ENCODE data around the gene CUX1. TPM values are rescaled to one million over a fixed set of nuclear protein-coding genes. Genes with fewer than 3 reads are reported as not detected.

CUX1 gene
- total RNA-seq, 1 experiment from 2014 or later, result 64.3 TPM

DNA sequence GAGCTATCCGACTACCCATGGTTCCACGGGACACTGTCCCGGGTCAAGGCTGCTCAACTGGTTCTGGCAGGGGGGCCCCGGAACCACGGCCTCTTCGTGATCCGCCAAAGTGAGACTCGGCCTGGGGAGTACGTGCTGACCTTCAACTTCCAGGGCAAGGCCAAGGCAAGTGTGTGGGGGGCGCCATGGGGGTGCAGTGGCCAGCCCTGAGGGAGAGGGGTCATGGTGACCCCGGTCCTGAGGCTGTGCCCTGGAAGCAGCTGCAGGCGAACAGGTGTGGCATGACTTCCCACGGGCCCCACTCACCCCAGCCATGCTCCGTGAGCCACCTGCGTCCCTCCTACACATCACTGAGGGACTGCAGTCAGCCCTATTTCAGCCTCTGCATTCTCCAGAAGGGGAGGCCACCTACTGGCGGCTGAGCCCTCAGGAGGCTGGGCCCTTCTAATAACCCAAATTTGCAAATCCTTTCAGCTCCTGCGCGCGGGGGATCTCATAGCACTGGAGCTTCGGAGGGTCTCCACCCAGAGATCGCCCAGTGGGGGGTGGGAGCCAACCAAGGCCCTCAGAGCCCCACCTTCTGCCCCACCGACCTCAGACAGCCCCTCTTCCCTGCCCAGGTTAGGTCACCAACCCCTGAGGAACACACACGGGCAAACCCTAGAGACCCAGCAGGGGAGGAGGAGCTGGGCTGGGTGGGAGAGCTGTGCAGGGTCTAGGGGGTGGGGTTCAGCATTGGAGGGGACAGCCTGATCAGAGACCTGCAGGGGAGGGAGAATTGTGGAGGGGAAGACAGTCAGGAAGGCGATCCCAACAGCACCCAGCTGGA is 500.0 kb downstream of the CUX1 start:
- peak; percentile 34 for ATAC-seq
- POLR2A ChIA-PET, result no interaction called here
- no peak overlapping the region for H3K4me3 Mint-ChIP-seq
- no peak for DNase-seq (ENCODE audit: low spot score)
- H3K36me3 Mint-ChIP-seq, result peaks cover 15% of the 10 kb centered on the region
- H3K4me1 Mint-ChIP-seq, result peaks cover 19% of the 10 kb centered on the region
- H3K27me3 Mint-ChIP-seq (ENCODE audit: low read depth), result peaks cover 7% of the 10 kb centered on the region
- H3K9me3 Mint-ChIP-seq, result no peaks in the 10 kb centered on the region
- TF ChIP-seq TEAD4 (CRISPR knock-in tag; IDR thresholded peaks at IDR 0.05) (no peak), IRF2 (CRISPR knock-in tag; IDR thresholded peaks at IDR 0.05; ENCODE audit: borderline replicate concordance, low read depth) (no peak), NFATC4 (CRISPR knock-in tag; IDR thresholded peaks at IDR 0.05) (no peak), ATF1 (CRISPR knock-in tag; IDR thresholded peaks at IDR 0.05) (no peak), NFYB (CRISPR knock-in tag; conservative IDR thresholded peaks at IDR 0.05; ENCODE audit: low read depth) (no peak)
- TF ChIP-seq, protein P1, sequence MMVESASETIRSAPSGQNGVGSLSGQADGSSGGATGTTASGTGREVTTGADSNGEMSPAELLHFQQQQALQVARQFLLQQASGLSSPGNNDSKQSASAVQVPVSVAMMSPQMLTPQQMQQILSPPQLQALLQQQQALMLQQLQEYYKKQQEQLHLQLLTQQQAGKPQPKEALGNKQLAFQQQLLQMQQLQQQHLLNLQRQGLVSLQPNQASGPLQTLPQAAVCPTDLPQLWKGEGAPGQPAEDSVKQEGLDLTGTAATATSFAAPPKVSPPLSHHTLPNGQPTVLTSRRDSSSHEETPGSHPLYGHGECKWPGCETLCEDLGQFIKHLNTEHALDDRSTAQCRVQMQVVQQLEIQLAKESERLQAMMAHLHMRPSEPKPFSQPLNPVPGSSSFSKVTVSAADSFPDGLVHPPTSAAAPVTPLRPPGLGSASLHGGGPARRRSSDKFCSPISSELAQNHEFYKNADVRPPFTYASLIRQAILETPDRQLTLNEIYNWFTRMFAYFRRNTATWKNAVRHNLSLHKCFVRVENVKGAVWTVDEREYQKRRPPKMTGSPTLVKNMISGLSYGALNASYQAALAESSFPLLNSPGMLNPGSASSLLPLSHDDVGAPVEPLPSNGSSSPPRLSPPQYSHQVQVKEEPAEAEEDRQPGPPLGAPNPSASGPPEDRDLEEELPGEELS (CRISPR knock-in tag; IDR thresholded peaks at IDR 0.05), result no peak
- H3K27ac Mint-ChIP-seq, result peak overlapping the region; percentile 50; the same call in 1 of the 2 replicates
- CTCF ChIA-PET, result interaction anchor here (0.6 to 3.3 kb wide), 12 partner anchors 10 to 470 kb away, joined by 3 to 14 read pairs (median 4); partner anchors contain the start of gene SH2B2

DNA sequence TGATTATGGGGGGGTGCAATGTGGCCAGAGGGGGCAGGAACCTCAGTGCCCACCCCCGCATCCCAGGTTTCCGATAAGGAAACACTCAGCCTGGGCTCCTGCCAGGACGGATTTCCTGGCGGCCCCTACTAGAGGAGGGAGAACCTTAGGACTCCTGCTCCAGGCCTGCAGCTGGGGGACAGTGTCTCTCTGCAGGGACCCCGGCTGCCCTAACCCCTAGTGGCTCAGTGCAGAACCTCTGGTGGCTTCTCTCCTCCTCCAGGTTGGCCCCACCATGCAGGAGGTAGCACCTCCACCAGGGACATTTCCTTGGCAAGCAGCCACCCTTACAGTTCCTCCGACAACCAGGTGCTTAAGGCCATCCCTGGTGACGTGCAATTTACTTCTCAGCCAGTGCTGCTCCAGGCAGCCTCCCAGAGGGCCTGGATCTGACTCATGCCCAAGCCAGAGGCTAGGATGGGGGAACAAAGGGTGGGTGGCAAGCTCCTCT is 501.1 kb downstream of the CUX1 start:
- H3K4me1 Mint-ChIP-seq, result peaks cover 19% of the 10 kb centered on the region
- H3K27me3 Mint-ChIP-seq (ENCODE audit: low read depth), result peaks cover 13% of the 10 kb centered on the region
- ChIA-PET POLR2A (no interaction called here), CTCF (interaction anchor here (1.1 to 3.3 kb wide), 7 partner anchors 11 to 76 kb away, joined by 3 to 14 read pairs (median 9); partner anchors contain the start of gene SH2B2)
- H3K27ac Mint-ChIP-seq, result no peak overlapping the region
- ATAC-seq (0 out of 2 replicates have a peak, but pooled peaks have one; percentile 7), DNase-seq (ENCODE audit: low spot score) (no peak)
- H3K4me3 Mint-ChIP-seq, result no peak overlapping the region
- H3K9me3 Mint-ChIP-seq, result no peaks in the 10 kb centered on the region
- peaks cover 13% of the 10 kb centered on the region for H3K36me3 Mint-ChIP-seq
- TF ChIP-seq, protein P2, sequence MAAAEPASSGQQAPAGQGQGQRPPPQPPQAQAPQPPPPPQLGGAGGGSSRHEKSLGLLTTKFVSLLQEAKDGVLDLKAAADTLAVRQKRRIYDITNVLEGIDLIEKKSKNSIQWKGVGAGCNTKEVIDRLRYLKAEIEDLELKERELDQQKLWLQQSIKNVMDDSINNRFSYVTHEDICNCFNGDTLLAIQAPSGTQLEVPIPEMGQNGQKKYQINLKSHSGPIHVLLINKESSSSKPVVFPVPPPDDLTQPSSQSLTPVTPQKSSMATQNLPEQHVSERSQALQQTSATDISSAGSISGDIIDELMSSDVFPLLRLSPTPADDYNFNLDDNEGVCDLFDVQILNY (CRISPR knock-in tag; IDR thresholded peaks at IDR 0.05), result no peak
- TF ChIP-seq, protein P3, sequence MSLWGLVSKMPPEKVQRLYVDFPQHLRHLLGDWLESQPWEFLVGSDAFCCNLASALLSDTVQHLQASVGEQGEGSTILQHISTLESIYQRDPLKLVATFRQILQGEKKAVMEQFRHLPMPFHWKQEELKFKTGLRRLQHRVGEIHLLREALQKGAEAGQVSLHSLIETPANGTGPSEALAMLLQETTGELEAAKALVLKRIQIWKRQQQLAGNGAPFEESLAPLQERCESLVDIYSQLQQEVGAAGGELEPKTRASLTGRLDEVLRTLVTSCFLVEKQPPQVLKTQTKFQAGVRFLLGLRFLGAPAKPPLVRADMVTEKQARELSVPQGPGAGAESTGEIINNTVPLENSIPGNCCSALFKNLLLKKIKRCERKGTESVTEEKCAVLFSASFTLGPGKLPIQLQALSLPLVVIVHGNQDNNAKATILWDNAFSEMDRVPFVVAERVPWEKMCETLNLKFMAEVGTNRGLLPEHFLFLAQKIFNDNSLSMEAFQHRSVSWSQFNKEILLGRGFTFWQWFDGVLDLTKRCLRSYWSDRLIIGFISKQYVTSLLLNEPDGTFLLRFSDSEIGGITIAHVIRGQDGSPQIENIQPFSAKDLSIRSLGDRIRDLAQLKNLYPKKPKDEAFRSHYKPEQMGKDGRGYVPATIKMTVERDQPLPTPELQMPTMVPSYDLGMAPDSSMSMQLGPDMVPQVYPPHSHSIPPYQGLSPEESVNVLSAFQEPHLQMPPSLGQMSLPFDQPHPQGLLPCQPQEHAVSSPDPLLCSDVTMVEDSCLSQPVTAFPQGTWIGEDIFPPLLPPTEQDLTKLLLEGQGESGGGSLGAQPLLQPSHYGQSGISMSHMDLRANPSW (CRISPR knock-in tag; conservative IDR thresholded peaks at IDR 0.05; ENCODE audit: low read depth), result no peak
- TF ChIP-seq, protein P4, sequence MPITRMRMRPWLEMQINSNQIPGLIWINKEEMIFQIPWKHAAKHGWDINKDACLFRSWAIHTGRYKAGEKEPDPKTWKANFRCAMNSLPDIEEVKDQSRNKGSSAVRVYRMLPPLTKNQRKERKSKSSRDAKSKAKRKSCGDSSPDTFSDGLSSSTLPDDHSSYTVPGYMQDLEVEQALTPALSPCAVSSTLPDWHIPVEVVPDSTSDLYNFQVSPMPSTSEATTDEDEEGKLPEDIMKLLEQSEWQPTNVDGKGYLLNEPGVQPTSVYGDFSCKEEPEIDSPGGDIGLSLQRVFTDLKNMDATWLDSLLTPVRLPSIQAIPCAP (CRISPR knock-in tag; IDR thresholded peaks at IDR 0.05), result no peak
- TF ChIP-seq PRRX2 (CRISPR knock-in tag; IDR thresholded peaks at IDR 0.05) (no peak), ZNF396 (CRISPR knock-in tag; IDR thresholded peaks at IDR 0.05; ENCODE audit: borderline replicate concordance) (no peak), CREB1 (CRISPR knock-in tag; IDR thresholded peaks at IDR 0.05) (no peak), HMGA2 (CRISPR knock-in tag; IDR thresholded peaks at IDR 0.05) (no peak), GABPB1 (CRISPR knock-in tag; IDR thresholded peaks at IDR 0.05) (no peak), ZNF317 (CRISPR knock-in tag; IDR thresholded peaks at IDR 0.05; ENCODE audit: borderline replicate concordance, low read depth) (no peak), TEAD4 (CRISPR knock-in tag; IDR thresholded peaks at IDR 0.05) (no peak)
- TF ChIP-seq, protein P5, sequence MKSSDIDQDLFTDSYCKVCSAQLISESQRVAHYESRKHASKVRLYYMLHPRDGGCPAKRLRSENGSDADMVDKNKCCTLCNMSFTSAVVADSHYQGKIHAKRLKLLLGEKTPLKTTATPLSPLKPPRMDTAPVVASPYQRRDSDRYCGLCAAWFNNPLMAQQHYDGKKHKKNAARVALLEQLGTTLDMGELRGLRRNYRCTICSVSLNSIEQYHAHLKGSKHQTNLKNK (CRISPR knock-in tag; IDR thresholded peaks at IDR 0.05), result no peak
- TF ChIP-seq, protein P6, sequence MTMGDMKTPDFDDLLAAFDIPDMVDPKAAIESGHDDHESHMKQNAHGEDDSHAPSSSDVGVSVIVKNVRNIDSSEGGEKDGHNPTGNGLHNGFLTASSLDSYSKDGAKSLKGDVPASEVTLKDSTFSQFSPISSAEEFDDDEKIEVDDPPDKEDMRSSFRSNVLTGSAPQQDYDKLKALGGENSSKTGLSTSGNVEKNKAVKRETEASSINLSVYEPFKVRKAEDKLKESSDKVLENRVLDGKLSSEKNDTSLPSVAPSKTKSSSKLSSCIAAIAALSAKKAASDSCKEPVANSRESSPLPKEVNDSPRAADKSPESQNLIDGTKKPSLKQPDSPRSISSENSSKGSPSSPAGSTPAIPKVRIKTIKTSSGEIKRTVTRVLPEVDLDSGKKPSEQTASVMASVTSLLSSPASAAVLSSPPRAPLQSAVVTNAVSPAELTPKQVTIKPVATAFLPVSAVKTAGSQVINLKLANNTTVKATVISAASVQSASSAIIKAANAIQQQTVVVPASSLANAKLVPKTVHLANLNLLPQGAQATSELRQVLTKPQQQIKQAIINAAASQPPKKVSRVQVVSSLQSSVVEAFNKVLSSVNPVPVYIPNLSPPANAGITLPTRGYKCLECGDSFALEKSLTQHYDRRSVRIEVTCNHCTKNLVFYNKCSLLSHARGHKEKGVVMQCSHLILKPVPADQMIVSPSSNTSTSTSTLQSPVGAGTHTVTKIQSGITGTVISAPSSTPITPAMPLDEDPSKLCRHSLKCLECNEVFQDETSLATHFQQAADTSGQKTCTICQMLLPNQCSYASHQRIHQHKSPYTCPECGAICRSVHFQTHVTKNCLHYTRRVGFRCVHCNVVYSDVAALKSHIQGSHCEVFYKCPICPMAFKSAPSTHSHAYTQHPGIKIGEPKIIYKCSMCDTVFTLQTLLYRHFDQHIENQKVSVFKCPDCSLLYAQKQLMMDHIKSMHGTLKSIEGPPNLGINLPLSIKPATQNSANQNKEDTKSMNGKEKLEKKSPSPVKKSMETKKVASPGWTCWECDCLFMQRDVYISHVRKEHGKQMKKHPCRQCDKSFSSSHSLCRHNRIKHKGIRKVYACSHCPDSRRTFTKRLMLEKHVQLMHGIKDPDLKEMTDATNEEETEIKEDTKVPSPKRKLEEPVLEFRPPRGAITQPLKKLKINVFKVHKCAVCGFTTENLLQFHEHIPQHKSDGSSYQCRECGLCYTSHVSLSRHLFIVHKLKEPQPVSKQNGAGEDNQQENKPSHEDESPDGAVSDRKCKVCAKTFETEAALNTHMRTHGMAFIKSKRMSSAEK (CRISPR knock-in tag; IDR thresholded peaks at IDR 0.05; ENCODE audit: borderline replicate concordance), result no peak
- TF ChIP-seq, protein P7, sequence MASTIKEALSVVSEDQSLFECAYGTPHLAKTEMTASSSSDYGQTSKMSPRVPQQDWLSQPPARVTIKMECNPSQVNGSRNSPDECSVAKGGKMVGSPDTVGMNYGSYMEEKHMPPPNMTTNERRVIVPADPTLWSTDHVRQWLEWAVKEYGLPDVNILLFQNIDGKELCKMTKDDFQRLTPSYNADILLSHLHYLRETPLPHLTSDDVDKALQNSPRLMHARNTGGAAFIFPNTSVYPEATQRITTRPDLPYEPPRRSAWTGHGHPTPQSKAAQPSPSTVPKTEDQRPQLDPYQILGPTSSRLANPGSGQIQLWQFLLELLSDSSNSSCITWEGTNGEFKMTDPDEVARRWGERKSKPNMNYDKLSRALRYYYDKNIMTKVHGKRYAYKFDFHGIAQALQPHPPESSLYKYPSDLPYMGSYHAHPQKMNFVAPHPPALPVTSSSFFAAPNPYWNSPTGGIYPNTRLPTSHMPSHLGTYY (CRISPR knock-in tag; IDR thresholded peaks at IDR 0.05), result no peak
- TF ChIP-seq, protein P8, sequence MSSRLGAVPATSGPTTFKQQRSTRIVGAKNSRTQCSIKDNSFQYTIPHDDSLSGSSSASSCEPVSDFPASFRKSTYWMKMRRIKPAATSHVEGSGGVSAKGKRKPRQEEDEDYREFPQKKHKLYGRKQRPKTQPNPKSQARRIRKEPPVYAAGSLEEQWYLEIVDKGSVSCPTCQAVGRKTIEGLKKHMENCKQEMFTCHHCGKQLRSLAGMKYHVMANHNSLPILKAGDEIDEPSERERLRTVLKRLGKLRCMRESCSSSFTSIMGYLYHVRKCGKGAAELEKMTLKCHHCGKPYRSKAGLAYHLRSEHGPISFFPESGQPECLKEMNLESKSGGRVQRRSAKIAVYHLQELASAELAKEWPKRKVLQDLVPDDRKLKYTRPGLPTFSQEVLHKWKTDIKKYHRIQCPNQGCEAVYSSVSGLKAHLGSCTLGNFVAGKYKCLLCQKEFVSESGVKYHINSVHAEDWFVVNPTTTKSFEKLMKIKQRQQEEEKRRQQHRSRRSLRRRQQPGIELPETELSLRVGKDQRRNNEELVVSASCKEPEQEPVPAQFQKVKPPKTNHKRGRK (CRISPR knock-in tag; IDR thresholded peaks at IDR 0.05; ENCODE audit: borderline replicate concordance), result no peak
